ENCODE data around the gene SUCLG2.

The SUCLG2 gene

DNA sequence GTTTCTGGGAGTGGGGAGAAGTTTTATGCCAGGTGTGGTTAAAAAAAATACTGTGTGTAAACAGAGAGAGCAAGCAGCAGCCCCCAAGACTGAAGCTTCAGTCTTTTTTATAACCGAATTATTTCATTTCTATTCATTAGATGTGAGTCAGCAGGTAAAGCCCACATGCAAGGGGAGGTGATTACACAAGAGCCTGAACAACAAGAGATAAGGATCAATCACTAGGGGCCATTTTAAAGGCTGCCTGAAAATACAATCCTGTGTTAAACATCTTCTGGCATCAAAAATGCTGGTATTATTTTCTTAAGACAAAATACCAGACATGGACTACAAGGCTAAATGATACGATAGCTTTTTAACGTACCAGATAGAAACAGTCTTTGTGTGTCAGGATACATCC lies 217.3 kb downstream of the SUCLG2 start:
- peak; percentile 20 for DNase-seq

GRCh38 chr3:67433109-67433508 lies 221.3 kb downstream of the SUCLG2 start:
- no peak for DNase-seq

GRCh38 chr3:67431887-67432286 lies 222.5 kb downstream of the SUCLG2 start:
- no peak for DNase-seq

GRCh38 chr3:67423722-67424121 lies 230.7 kb downstream of the SUCLG2 start:
- no peak for DNase-seq

DNA sequence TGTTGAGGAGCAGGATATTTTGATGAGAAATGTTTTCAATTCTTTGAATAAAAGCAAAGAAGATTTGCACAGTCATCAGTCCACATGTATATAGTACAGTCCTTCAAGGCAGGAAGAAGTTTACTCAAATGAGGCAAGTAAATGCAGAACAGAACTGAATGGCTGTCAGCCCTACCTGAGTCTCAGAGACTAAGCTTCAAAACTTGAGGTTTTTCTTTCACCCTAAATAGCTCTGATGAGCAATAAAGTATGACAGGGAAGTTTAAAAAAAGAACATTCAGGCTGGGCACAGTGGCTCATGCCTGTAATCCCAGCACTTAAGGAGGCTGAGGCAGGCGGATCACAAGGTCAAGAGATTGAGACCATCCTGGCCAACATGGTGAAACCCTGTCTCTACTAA lies 232.5 kb downstream of the SUCLG2 start:
- DNase-seq = no peak

DNA sequence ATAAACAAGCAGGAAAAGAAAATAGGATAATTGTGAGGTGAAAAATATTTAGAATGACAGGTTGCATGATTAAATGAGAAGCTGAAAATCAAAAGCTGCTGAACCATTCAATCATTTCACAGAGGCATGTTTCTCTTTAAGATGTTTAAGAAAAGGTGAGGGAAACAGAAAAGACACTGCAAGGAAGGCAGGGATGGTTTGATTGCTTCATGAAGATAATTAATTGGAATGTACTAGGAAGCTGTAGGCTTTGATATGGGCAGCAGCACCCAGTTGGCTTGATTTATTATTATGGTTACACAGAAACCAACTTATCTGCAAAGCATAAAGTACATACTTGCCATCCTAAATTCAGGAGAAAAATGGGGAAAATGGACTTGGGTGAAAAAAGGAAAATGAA lies 234.6 kb downstream of the SUCLG2 start:
- no peak for DNase-seq

DNA sequence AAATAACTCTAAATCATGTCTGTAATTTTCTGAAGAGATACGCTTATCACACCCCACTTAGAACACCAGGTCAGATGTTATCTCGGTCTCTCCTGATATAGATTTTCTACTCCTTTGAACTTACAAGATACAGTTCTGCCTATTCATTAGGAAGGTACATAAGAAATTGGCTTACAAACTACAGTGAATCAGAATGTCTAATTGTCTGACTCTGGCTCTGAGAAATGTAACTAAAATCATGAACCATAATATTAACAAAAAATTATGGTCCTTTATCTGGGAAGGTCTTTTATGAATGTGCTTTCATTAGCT lies 235.2 kb downstream of the SUCLG2 start:
- DNase-seq = no peak

DNA sequence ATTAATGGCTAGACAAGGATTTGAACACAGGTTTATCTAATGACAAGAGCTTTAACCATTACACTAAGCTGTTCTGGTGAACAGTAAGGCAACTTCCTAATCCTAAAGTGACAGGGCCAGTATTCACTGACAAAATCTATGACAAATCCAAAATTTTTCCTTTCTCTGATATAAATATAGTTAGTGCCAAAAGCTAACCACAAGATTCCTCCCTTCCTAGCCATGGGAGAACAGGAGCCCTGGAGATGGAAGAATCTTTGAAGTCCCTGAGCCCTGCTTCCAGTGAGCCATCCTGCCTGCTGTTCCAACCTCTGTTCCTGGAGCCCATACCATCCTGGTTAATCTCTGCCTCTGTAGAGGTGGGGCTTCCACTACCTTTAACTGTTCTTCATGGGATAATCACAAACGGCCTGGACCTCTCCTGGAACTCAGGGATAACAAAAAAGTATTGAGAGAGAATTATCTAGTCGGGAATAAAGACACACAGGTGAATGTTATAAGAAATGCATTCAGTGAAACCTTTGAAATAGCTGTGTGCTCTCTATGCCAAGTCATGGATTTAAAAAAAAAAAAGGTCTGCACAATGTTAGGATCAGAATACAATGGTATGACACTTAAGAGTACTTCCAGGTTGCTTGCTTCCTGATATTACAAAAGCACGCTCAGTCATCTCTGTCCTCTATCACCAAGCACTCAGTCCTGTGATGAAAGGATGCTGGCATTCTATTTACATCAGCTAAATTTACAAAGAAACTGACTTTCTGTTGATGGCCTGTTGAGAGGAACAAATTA lies 235.8 kb downstream of the SUCLG2 start:
- peak; percentile 20 for DNase-seq

DNA sequence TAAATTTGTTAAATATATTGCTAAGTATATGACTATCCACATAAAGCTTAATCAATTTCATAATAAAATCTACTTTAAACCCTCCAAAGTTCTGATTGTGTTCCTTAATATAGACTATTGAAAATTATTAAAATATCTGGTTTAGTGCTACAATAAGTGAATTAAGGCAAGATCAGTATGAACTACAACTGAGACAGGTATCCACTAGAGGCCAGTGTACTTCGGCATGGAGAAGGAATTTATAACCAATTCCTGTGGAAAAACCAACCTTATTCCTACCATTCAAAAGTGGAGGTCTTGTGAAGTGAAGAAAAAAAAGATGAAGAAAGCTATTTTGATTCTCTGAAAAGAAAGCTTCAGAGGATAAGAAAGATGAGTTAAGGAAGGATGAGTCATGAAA lies 237.7 kb downstream of the SUCLG2 start:
- DNase-seq = no peak

DNA sequence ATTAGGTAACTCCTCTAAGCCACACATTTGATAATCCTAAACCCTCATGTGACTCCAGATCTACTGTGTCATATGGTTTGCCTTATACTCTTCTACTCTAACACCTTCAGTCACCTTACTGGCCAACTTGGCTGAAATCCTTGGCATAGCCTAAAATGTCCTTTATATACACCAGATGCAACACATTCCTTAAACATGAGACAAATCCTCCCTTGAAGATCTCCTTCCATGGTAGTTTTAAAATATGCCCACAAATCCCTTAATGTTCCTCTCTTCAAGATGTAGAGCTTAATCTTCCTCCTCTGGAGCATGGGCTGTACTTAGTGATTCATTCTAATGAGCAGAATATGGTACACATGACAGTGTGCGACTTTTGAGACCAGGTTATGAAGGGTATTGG lies 238.9 kb downstream of the SUCLG2 start:
- DNase-seq = peak; percentile 52

DNA sequence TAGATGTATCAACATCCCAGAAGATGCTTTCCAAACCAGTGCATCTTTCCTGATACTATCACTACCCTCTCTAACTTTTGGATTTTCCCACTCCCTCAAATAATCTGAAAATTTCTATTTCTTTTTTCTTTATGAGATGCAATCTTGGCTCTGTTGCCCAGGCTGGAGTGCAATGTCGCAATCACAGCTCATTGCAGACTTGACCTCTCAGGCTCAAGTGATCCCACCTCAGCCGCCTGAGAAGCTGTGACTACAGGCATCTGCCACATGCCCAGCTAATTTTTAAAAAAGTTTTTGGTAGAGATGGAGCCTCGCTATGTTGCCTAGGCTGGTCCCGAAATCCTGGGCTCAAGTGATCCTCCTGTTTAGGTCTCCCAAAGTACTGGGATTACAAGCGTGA lies 239.7 kb downstream of the SUCLG2 start:
- DNase-seq = no peak

DNA sequence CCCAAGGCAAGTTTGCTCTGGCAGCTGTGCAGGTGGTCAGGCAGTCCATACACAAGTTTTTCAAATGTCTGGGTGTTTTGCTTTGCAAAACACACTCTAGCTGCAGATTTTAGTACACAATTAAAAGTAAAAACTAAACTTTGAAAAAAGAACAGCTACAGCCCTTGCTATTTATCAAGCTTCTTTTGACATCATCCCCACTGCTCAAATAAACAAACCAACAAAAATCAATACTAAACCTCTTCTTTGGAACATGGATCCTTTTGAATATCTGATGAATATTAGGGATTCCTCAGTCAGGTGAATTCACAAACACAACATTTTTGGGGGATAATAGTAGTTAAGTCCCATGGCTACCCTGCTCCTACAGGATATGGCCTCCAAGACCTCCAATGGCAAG lies 249.2 kb downstream of the SUCLG2 start:
- no peak for DNase-seq

- DNase-seq = no peak
Observed at GRCh38 chr3:67402873-67403272, 251.5 kb downstream of the SUCLG2 start.

DNA sequence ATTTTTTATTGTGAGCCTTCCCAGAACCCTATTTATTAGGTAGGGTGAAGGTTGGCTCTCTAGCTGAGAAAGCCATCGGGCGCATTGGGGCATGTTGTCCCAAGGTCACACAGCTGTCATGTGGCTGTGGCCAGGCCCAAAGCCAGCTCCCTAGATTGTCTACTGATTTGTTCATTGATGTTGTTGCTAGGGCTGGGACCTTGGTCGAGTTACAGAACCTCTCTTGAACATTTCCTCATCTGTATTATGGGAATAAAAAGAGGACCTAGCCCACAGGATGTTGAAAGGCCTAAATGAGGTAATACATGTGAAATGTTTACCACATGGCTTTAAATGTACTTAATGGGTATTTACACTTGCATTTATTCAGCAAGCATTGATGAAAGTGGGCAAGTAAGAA lies 252.5 kb downstream of the SUCLG2 start:
- DNase-seq = no peak

GRCh38 chr3:67400476-67400875 lies 253.9 kb downstream of the SUCLG2 start:
- DNase-seq = no peak

- DNase-seq = no peak
Observed at GRCh38 chr3:67389176-67389575, 265.2 kb downstream of the SUCLG2 start.

DNA sequence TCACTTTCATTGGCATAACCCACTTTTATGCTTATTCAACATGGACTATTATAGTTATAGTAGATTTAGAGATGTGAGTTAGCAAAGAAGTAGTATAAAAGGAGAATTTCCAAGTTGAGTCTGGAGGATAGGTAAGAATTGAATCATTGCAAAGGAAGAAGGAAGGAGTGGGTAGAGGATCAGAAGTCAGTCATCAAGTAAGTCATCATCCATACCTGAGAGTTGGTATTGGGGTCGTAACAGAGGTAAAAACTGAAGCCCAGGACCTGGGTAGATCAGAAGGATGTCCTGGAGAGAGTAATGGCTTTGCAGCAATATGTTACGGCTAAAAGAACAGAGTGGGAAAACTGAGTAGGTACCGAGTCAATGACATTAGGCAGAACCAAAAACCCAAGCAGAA lies 265.7 kb downstream of the SUCLG2 start:
- DNase-seq = no peak

GRCh38 chr3:67386451-67386850 lies 268.0 kb downstream of the SUCLG2 start:
- no peak for DNase-seq

DNA sequence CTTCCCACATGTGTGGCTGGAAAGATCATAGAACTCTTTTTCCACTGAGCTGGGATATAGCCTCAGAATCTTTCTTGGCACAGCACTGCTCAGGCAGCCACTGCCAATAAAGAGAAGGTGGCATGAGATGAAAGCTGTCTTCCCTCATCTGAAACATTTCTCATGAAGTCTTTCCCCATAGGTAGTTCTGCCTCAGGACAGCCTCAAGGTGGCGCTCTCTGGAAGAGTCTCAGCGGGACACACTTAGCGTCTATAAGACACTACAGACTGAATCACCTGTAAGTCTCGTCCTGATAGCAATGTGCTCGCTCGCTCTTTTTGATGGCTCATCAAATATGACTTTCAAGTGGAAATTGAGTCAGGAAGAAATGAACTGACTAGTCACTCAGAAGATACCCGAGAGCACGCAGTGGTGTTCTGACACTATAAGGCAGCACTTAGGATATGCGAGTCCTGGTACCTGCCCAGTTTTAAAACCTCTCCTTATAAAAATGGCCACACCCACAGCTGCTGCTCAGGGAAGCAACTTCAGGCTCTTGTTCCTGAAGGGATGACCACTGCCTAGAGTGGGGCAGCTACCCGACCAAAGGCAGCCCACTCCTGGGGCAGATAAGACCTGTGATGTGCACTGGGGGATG lies 269.5 kb downstream of the SUCLG2 start:
- DNase-seq = peak; percentile 47

DNA sequence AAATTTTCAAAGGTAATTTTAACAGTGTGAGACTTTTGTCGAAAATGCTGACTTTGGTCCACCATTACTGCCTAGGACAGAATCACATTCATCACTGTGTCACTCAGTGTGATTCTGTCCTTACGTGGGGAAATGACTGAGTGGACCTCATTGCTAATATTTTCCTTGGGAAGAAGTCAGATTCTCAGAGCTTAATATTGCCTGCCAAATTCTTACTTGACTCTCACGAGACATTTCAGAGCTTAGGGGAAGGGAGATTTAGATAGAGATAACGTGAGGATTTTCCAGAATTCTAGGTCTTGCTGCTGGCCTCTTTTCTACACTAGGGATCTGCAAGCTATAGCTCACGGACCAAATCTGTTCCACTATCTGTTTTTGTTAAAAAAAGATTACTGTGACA lies 270.4 kb downstream of the SUCLG2 start:
- no peak for DNase-seq

- no peak for DNase-seq
Observed at GRCh38 chr3:67383379-67383778, 271.0 kb downstream of the SUCLG2 start.

- DNase-seq = no peak
Observed at GRCh38 chr3:67382536-67382935, 271.9 kb downstream of the SUCLG2 start.

GRCh38 chr3:67381667-67382272 lies 272.6 kb downstream of the SUCLG2 start:
- DNase-seq = peak; percentile 23

DNA sequence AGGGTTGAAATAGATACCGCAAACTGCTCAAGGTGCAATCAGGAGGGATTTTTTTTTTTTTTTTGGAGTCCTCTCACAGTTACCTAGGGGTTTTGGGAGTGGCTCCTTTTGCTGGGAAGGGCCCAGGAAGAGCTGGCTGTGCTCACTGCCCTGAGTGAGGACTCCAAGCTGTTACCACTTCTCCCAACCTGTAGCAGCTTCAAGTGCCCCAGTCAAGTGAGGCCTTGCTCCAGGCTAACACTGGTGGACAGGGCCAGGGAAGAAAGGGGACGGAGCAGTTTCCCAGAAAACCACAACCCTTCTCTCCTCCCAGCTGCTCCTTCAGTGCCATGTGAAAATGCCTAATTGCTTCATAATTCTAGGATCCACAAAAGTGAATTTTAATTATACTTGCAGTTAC lies 274.3 kb downstream of the SUCLG2 start:
- DNase-seq = no peak

DNA sequence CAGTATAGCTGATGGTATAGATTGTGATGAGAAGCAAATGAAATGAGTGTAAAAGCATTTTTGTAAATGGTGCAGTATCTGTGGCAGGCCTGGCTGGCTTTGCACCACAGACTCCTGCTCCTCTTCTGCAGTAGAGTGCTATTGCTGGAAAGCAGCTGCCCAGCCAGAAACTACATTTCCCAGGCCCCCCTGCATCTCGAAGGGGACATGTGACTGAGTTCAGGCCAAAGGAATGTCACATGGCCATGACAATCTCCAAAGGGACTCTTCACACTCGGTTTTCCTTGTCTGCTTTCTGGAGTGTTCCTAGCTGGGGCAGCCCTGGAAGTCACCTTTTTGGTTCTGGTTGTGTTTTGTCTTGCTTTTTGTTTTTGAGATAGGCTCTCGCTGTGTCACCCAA lies 277.1 kb downstream of the SUCLG2 start:
- DNase-seq = no peak

All from EL (cell line).